DND-41 (cell line): ENCODE results near the gene FRYL.

Experiments
- CTCF ChIP-seq: IDR thresholded peaks from 2 replicates; pipeline ENCODE4 v1.5.1; 2012; ENCODE audit warnings: borderline replicate concordance, low read length, moderate library complexity, mild to moderate bottlenecking; ENCODE audit not compliant: poor library complexity, severe bottlenecking; ENCODE audit errors: extremely low read depth
- EZH2 ChIP-seq: IDR thresholded peaks from 3 replicates; pipeline ENCODE4 v1.6.1; 2012; ENCODE audit warnings: borderline replicate concordance, low read depth, mild to moderate bottlenecking, moderate library complexity, low read length, inconsistent platforms; ENCODE audit not compliant: severe bottlenecking

GRCh38 chr4:48812866-48813265, 32.8 kb upstream of the FRYL start:
- TF ChIP-seq CTCF (no peak), EZH2 (no peak)
